ENCODE measurements around the gene GCM1.

DNA sequence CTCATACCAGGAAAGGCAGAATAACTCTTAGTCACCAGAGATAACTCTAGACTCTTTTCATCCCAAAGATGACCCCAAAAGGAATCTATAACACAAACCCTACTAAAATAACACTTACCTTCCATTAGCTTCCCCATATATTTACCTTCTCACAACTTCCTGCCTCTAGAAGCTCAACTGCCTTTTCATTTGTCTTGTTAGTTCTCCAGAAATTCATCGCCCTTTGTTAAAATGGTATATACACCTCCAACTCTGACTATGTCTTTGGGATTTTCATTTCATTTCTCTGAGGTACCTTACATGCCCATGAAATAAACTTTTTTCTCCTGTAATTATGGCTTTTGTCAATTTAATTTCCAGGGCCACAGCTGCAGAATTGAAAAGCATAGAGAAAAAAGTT, 33.5 kb downstream of the GCM1 start:
- no peak for TF ChIP-seq POLR2A (IDR thresholded peaks at IDR 0.05; ENCODE audit: low read depth, low read length)
- no peak for TF ChIP-seq POLR2AphosphoS5 (IDR thresholded peaks at IDR 0.05; ENCODE audit: low read depth, low read length)

Measured in GM12892 (cell line).